Naive thymus-derived CD8-positive, alpha-beta T cell (primary cell): ENCODE data around the gene SPRY4. TPM values are rescaled to one million over a fixed set of nuclear protein-coding genes. Genes with fewer than 3 reads are reported as not detected.
A peak's percentile ranks its signal among the peaks of the same experiment; 100 is the strongest.

Source experiments
- ATAC-seq, 2 donors: fragments of 150-1000 bp; cut with Tn5 transposase in 1 of 2; sonication (Bioruptor Pico), chemical (Tn5 transposase) in 1 of 2; 1 replicate in 1 of 2; 2 replicates in 1 of 2; pipeline ENCODE4 v1.10.0; 2021; ENCODE audit warnings: mild to moderate bottlenecking in 2 of 2, moderate library complexity in 2 of 2
- POLR2A ChIA-PET: fragments of 350-600 bp; sonication (Branson Sonifier 250); formaldehyde crosslinking; loops from one replicate; lab custom pipeline; 2021; ENCODE audit warnings: antibody characterized with exemption; lab: Charles Lee
- DNase-seq, 10 donors: peaks; one replicate each; pipeline versions ENCODE4 v3.0.0 to v3.0.0-alpha.2; 2020 to 2022
- H3K27ac Mint-ChIP-seq, 10 donors: one replicate each; pipeline ENCODE4 v1.8.0; 2020 to 2022; ENCODE audit warnings: mild to moderate bottlenecking in 10 of 10, mixed read lengths in 10 of 10, moderate library complexity in 4 of 10, inconsistent platforms in 1 of 10
- H3K27me3 Mint-ChIP-seq, 5 donors: one replicate each; pipeline ENCODE4 v1.8.0; 2021 to 2022; ENCODE audit warnings: mixed read lengths in 5 of 5
- H3K36me3 Mint-ChIP-seq, 3 donors: one replicate each; pipeline ENCODE4 v1.8.0; 2020 to 2022; ENCODE audit warnings: mixed read lengths in 3 of 3, mild to moderate bottlenecking in 2 of 3, inconsistent platforms in 1 of 3
- H3K4me1 Mint-ChIP-seq, 4 donors: one replicate each; pipeline ENCODE4 v1.8.0; 2021 to 2022; ENCODE audit warnings: mixed read lengths in 4 of 4
- H3K4me3 Mint-ChIP-seq, 10 donors: one replicate each; pipeline ENCODE4 v1.8.0; 2020 to 2022; ENCODE audit warnings: mild to moderate bottlenecking in 10 of 10, mixed read lengths in 10 of 10, moderate library complexity in 6 of 10, inconsistent platforms in 1 of 10
- H3K9me3 Mint-ChIP-seq, 9 donors: one replicate each; pipeline ENCODE4 v1.8.0; 2020 to 2022; ENCODE audit warnings: mixed read lengths in 9 of 9, mild to moderate bottlenecking in 3 of 9, inconsistent platforms in 1 of 9, moderate library complexity in 1 of 9
- polyA plus RNA-seq, 3 donors: library from polyadenylated mRNA; unstranded; fragments of 300-500 nt; fragmentation: Illumina TruSeq; gene quantifications; one replicate each; pipeline ENCODE4 v1.2.3, GENCODE V29; 2021
- total RNA-seq, 8 experiments: library from RNA in 2 of 8; stranded (reverse) in 2 of 8; gene quantifications; one replicate each; pipeline ENCODE4 v1.2.3 and lab custom pipeline; 2021 to 2026

Gene SPRY4
- total and polyA plus RNA-seq, 5 experiments from 2014 or later = not detected

- Mint-ChIP-seq H3K27me3 (peaks cover 33 to 61% (median 46%) of the 10 kb centered on the region in 5 donors), H3K4me1 (peaks cover 13 to 57% (median 38%) of the 10 kb centered on the region in 4 donors), H3K9me3 (no peaks in the 10 kb centered on the region), H3K36me3 (no peaks in the 10 kb centered on the region), H3K27ac (peak overlapping the region in 1 of 10 donors; percentile 25), H3K4me3 (no peak overlapping the region)
- no peak for ATAC-seq
- no peak for DNase-seq
- POLR2A ChIA-PET = no interaction called here
These were observed 5.0 kb downstream of the SPRY4 start for GRCh38 chr5:142319560-142320429.

DNA sequence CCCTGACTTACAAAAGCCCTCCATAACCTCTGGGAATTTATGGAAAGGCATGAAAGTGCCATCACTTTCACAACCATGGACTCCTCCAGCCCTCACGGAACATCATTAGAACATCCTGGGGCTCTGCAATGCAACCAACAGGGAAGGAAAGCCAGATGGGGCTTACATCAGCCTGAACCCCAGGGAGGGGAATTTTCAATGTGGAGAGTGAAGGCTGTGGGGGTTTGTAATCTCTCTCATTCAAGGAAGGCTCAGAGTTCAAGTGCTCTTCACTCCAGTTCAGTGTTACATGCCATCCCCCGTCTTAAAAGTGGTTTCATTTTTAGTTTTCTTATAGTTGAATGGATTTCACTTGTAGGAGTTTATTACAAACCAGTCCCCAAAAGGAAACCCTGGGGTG, 5.7 kb downstream of the SPRY4 start:
- Mint-ChIP-seq H3K9me3 (no peaks in the 10 kb centered on the region), H3K4me3 (no peak overlapping the region), H3K36me3 (no peaks in the 10 kb centered on the region), H3K4me1 (peaks cover 12 to 50% (median 35%) of the 10 kb centered on the region in 4 donors), H3K27ac (no peak overlapping the region), H3K27me3 (peaks cover 33 to 58% (median 45%) of the 10 kb centered on the region in 5 donors)
- ATAC-seq (no peak), DNase-seq (no peak)
- POLR2A ChIA-PET = no interaction called here

DNA sequence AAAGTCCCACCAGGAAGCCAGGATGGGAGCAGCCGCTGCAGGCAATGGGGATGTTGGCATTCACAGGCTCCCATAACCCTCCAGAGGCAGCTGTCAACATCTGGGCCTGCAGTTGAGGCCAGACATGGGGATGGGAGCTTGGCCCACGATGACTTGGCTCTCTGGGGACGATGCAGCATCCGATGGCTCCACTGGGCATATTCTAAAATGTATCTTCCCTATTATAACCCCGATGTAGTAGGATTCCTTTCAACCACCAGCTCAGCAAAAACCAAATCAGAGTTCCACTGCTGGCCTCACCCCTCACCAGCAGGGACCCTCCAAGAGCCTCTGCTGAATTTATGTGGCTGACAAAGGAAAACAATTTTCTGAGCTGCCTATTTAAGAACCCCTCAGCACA, 7.1 kb downstream of the SPRY4 start:
- peaks cover 6 to 43% (median 31%) of the 10 kb centered on the region in 4 donors for H3K4me1 Mint-ChIP-seq
- POLR2A ChIA-PET = interaction anchor here (0.6 to 0.7 kb wide), 3 partner anchors 42 to 1116 kb away, joined by 3 to 4 read pairs (median 3); no protein-coding TSS in a partner anchor
- no peaks in the 10 kb centered on the region for H3K9me3 Mint-ChIP-seq
- ATAC-seq = no peak
- no peak overlapping the region for H3K27ac Mint-ChIP-seq
- H3K27me3 Mint-ChIP-seq = peaks cover 24 to 58% (median 32%) of the 10 kb centered on the region in 5 donors
- DNase-seq = no peak
- no peaks in the 10 kb centered on the region for H3K36me3 Mint-ChIP-seq
- no peak overlapping the region for H3K4me3 Mint-ChIP-seq

DNA sequence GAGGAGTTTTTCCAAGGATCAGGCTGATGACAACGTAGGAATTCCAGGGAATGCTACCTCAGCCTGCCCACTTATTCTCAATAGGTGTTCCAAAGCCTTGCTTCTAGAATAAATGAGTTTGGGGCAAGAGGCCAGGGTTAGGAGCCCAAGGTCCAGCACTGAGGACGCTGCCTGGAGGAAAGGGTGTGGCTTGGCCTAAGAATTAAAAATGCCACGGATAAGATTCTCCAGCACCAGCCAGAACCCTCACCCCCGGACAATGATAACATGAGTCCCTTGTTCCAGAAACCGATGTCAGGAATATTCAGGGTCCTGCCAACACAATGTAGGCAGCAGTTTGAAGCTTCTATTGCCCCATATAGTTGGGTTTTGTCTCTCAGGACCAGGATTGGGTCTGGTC, 7.6 kb downstream of the SPRY4 start:
- Mint-ChIP-seq H3K9me3 (no peaks in the 10 kb centered on the region), H3K4me3 (no peak overlapping the region), H3K27me3 (peaks cover 20 to 52% (median 29%) of the 10 kb centered on the region in 5 donors), H3K4me1 (peaks cover 6 to 43% (median 31%) of the 10 kb centered on the region in 4 donors), H3K27ac (no peak overlapping the region), H3K36me3 (no peaks in the 10 kb centered on the region)
- no peak for DNase-seq
- POLR2A ChIA-PET = interaction anchor here (0.6 to 0.7 kb wide), 2 partner anchors 328 to 1117 kb away, joined by 3 read pairs; no protein-coding TSS in a partner anchor
- ATAC-seq = no peak

GRCh38 chr5:142316681-142317080, 8.1 kb downstream of the SPRY4 start:
- no peaks in the 10 kb centered on the region for H3K9me3 Mint-ChIP-seq
- H3K4me1 Mint-ChIP-seq = peaks cover 6 to 43% (median 31%) of the 10 kb centered on the region in 4 donors
- no peak overlapping the region for H3K4me3 Mint-ChIP-seq
- no peak for DNase-seq
- ATAC-seq = no peak
- POLR2A ChIA-PET = no interaction called here
- no peaks in the 10 kb centered on the region for H3K36me3 Mint-ChIP-seq
- peak overlapping the region in 2 of 10 donors; percentile 33 to 43 for H3K27ac Mint-ChIP-seq
- peaks cover 19 to 47% (median 25%) of the 10 kb centered on the region in 5 donors for H3K27me3 Mint-ChIP-seq

DNA sequence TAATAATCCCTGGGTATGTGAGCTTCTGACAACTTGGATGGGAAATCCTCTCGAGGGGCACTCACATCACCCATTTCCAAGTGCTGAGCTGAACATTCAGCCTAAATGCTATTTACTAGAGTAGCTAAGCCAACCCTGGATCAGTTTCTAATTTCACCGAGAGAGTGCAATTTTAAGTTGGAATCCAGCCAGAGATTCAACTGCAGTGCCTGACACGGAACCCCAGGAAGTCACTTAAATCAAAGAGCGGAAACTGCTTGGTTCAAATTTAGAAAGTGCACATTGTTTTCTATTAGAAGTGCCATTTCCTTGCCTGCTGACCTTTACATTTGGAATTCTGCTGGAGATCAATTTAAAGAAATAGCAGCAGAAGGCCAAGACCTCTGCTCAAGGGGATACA, 8.8 kb downstream of the SPRY4 start:
- no peak overlapping the region for H3K27ac Mint-ChIP-seq
- peak overlapping the region in 8 of 10 donors; percentile 4 to 72 (median 44) for H3K4me3 Mint-ChIP-seq
- peaks cover 6 to 42% (median 30%) of the 10 kb centered on the region in 4 donors for H3K4me1 Mint-ChIP-seq
- H3K27me3 Mint-ChIP-seq = peaks cover 14 to 41% (median 19%) of the 10 kb centered on the region in 5 donors
- ATAC-seq (peak; percentile 46 to 72), DNase-seq (peak in 4 of 10 donors; percentile 26 to 60 (median 47))
- POLR2A ChIA-PET = no interaction called here
- H3K9me3 Mint-ChIP-seq = no peaks in the 10 kb centered on the region
- H3K36me3 Mint-ChIP-seq = no peaks in the 10 kb centered on the region

DNA sequence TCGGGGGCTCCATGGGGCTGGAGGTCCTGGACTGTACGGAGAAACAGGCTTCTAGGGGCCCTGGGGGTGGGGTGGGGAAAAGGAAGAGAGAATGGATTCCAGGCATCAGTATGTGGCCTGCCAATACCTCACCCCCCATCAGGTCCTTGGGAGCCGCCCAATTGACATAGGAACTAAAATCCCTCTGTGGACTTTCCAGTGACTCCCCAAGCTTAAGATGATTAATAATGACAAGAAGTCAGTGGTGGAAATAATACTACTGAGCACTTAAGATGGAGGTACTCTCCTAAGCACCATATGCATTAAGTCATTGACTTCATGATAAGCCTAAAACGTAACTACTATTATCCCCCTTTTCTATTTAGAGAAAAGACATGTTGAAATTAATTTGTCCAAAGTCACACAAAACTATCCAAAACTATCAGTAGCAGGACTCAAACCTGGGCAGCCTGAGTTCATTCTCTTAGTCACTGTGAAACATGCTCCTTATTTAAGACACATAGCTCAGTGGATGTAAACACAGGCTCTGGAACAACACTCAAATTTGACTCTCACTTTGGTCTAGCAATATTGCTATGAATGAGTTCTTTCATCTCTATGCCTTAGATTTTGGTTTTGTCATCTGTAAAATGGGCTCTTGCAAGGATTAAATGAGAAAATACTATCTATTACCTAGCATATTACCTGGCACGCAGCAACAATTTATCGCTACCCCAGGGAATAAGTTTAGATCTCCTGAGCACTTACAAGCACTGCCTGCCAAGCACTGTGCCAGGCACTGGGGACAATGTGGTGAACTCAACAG, 9.5 kb downstream of the SPRY4 start:
- Mint-ChIP-seq H3K36me3 (no peaks in the 10 kb centered on the region), H3K9me3 (no peaks in the 10 kb centered on the region), H3K27ac (no peak overlapping the region), H3K4me3 (no peak overlapping the region), H3K4me1 (peaks cover 3 to 34% (median 27%) of the 10 kb centered on the region in 4 donors), H3K27me3 (peaks cover 9 to 33% (median 11%) of the 10 kb centered on the region in 5 donors)
- ATAC-seq (no peak), DNase-seq (no peak)
- POLR2A ChIA-PET = interaction anchor here (0.7 to 1.2 kb wide), 2 partner anchors 42 to 634 kb away, joined by 3 read pairs; no protein-coding TSS in a partner anchor

DNA sequence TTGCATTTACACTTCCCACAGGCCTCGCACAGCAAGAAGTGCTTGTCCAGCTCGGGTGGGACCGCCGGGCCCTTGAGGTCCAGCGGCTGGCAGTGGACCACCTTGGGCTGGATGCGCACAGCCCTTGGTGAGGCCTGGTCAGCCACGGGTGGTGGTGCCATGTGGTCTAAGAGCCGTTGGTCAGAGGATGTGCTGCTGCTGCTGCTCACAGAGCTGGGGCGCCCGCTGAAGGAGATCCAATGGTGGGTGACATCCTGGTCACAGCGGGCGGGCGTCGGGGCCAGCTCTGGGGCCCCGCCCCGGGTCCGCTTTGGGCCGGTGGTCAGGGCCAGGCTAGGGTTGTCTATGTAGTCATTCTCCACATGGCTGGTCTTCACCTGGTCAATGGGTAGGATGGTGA, 10.2 kb downstream of the SPRY4 start:
- Mint-ChIP-seq H3K36me3 (no peaks in the 10 kb centered on the region), H3K4me1 (peaks cover 3 to 34% (median 25%) of the 10 kb centered on the region in 4 donors), H3K4me3 (no peak overlapping the region), H3K27me3 (peaks cover 5 to 26% (median 9%) of the 10 kb centered on the region in 5 donors), H3K9me3 (no peaks in the 10 kb centered on the region), H3K27ac (no peak overlapping the region)
- no peak for ATAC-seq
- POLR2A ChIA-PET = interaction anchor here (1.2 kb wide), 1 partner anchor 633 kb away, joined by 3 read pairs; no protein-coding TSS in a partner anchor
- DNase-seq = no peak

DNA sequence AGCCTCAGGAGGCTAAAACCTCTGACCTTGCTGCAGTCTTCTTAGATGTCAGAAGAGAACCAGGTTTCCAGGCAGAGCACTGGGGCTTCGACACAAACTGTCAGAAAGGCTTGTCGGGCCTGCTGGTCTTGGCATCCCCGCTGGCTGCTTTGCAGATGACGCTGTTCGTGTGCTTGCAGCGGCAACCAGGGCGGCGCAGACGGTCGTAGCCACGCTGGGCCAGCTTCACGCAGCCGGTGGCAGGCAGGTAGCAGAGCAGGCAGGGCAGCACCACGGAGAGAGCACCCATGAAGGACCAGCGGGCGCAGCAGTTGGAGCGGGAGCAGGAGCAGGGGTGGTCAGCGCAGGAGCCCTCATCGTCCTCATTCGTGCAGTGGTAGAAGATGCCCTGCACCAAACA, 10.7 kb downstream of the SPRY4 start:
- Mint-ChIP-seq H3K27me3 (peaks cover 3 to 21% (median 5%) of the 10 kb centered on the region in 5 donors), H3K27ac (no peak overlapping the region)

DNA sequence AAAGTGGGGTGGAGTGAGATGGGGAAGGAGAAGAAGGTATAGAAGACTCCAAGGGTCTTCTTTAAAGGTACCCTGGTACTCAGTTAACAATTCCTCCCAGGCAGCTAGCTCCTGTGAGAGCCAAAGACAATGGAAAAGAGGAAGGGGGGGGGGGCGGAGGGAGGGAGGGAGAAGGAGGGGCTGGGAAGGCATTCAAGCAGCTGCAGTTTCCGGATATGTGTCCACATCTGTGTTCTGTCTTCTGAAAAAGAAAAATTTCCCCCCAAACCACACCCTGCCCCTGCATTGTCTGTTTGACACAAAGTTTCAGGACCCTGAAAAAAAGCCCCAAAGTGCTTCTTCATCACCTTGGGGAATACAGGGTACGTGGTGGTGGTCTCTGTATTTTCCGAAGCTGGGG, 11.1 kb downstream of the SPRY4 start:
- Mint-ChIP-seq H3K4me1 (peaks cover 3 to 32% (median 23%) of the 10 kb centered on the region in 4 donors), H3K36me3 (no peaks in the 10 kb centered on the region), H3K4me3 (no peak overlapping the region), H3K27ac (no peak overlapping the region), H3K27me3 (peaks cover 2 to 17% (median 4%) of the 10 kb centered on the region in 5 donors), H3K9me3 (no peaks in the 10 kb centered on the region)
- POLR2A ChIA-PET = no interaction called here
- DNase-seq (no peak), ATAC-seq (no peak)

More for the DNA sequence above, 10.7 kb downstream of the SPRY4 start:
- Mint-ChIP-seq H3K4me3 (no peak overlapping the region), H3K9me3 (no peaks in the 10 kb centered on the region), H3K36me3 (no peaks in the 10 kb centered on the region), H3K4me1 (peaks cover 3 to 32% (median 23%) of the 10 kb centered on the region in 4 donors)
- no peak for ATAC-seq
- POLR2A ChIA-PET = interaction anchor here (1.2 kb wide), 1 partner anchor 633 kb away, joined by 3 read pairs; no protein-coding TSS in a partner anchor
- no peak for DNase-seq

DNA sequence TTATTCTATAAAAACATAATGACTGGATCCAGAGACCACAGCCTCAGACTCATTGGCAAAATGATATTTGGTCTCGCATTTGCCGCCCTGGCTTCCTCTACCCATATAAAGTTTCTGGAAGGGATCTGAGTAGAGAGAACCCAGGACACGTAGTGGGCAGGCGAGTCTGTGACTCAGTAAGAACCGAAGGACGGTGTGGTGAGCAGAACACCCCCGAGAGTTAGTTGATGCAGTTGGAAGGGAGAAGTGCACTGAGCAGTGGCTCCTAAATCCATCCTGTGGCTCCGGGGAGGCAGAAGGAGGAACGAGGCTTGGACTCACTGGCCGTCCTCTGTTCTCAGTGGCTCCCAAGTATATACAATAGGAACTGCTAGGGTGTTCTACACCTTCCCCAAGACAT, 11.5 kb downstream of the SPRY4 start:
- H3K4me1 Mint-ChIP-seq = peaks cover 3 to 32% (median 23%) of the 10 kb centered on the region in 4 donors
- ATAC-seq (no peak), DNase-seq (no peak)
- no peak overlapping the region for H3K4me3 Mint-ChIP-seq
- H3K27ac Mint-ChIP-seq = no peak overlapping the region
- H3K27me3 Mint-ChIP-seq = peaks cover 2 to 17% (median 4%) of the 10 kb centered on the region in 5 donors
- no peaks in the 10 kb centered on the region for H3K36me3 Mint-ChIP-seq
- POLR2A ChIA-PET = no interaction called here
- H3K9me3 Mint-ChIP-seq = no peaks in the 10 kb centered on the region

- ATAC-seq (no peak), DNase-seq (no peak)
- peaks cover 3 to 30% (median 20%) of the 10 kb centered on the region in 4 donors for H3K4me1 Mint-ChIP-seq
- no peak overlapping the region for H3K27ac Mint-ChIP-seq
- H3K9me3 Mint-ChIP-seq = no peaks in the 10 kb centered on the region
- no peaks in the 10 kb centered on the region for H3K36me3 Mint-ChIP-seq
- peaks cover 0 to 17% (median 3%) of the 10 kb centered on the region in 5 donors for H3K27me3 Mint-ChIP-seq
- POLR2A ChIA-PET = interaction anchor here (0.5 kb wide), 1 partner anchor 317 kb away, joined by 5 read pairs; no protein-coding TSS in a partner anchor
- H3K4me3 Mint-ChIP-seq = no peak overlapping the region
These were observed 12.4 kb downstream of the SPRY4 start for GRCh38 chr5:142312399-142312798.
